GM23338 (cell line): Measurements from ENCODE around the gene APBB1IP. TPM values are rescaled to one million over a fixed set of nuclear protein-coding genes. Genes with fewer than 3 reads are reported as not detected.

ENCODE experiments used
- ATAC-seq: fragments of 200-7000 bp; cut with Tn5 transposase; 3 replicates; pipeline ENCODE4 v1.9.1; 2020
- DNase-seq: peaks from one replicate; pipeline ENCODE4 v3.0.0-alpha.2; 2015; ENCODE audit warnings: low spot score
- H2AFZ ChIP-seq: fragments of 200-600 bp; sonication (generic); 2 replicates; pipeline ENCODE4 v1.8.0; 2016; ENCODE audit warnings: antibody characterized with exemption, mild to moderate bottlenecking, moderate library complexity
- H3F3A ChIP-seq: fragments of 200-600 bp; sonication (generic); replicated peaks from 2 replicates; pipeline ENCODE4 v1.8.0; 2017; ENCODE audit warnings: antibody characterized with exemption, mixed run types, low read depth
- H3K27ac ChIP-seq: fragments of 200-600 bp; sonication (generic); 2 replicates; pipeline ENCODE4 v1.6.1; 2016; ENCODE audit warnings: low read depth
- H3K27me3 ChIP-seq: fragments of 200-600 bp; sonication (generic); 2 replicates; pipeline ENCODE4 v1.8.0; 2016; ENCODE audit warnings: mild to moderate bottlenecking, mixed run types, moderate library complexity; ENCODE audit not compliant: insufficient read depth
- H3K36me3 ChIP-seq: fragments of 200-600 bp; sonication (generic); 2 replicates; pipeline ENCODE4 v1.8.0; 2016; ENCODE audit warnings: mild to moderate bottlenecking; ENCODE audit not compliant: insufficient read depth
- H3K4me1 ChIP-seq: fragments of 200-600 bp; sonication (generic); 2 replicates; pipeline ENCODE4 v1.8.0; 2016; ENCODE audit warnings: mild to moderate bottlenecking, moderate library complexity; ENCODE audit not compliant: insufficient read depth
- H3K4me2 ChIP-seq: fragments of 200-600 bp; sonication (generic); 2 replicates; pipeline ENCODE4 v1.7.1; 2017; ENCODE audit warnings: mixed run types
- H3K4me3 ChIP-seq: fragments of 200-600 bp; sonication (generic); 2 replicates; pipeline ENCODE4 v1.6.1; 2016; ENCODE audit warnings: mixed run types
- H3K79me2 ChIP-seq: fragments of 200-600 bp; sonication (generic); replicated peaks from 2 replicates; pipeline ENCODE4 v1.8.0; 2017; ENCODE audit warnings: mild to moderate bottlenecking; ENCODE audit not compliant: insufficient read depth
- H3K9me2 ChIP-seq: fragments of 200-600 bp; sonication (generic); 2 replicates; pipeline ENCODE4 v1.8.0; 2017; ENCODE audit not compliant: insufficient read depth
- H4K20me1 ChIP-seq: fragments of 200-600 bp; sonication (generic); replicated peaks from 2 replicates; pipeline ENCODE4 v1.8.0; 2017; ENCODE audit warnings: mild to moderate bottlenecking; ENCODE audit not compliant: insufficient read depth
- H3K27ac Mint-ChIP-seq: 2 replicates; pipeline ENCODE4 v1.8.0; 2020; ENCODE audit warnings: inconsistent platforms, mild to moderate bottlenecking, moderate library complexity, mixed read lengths
- H3K27me3 Mint-ChIP-seq: 3 replicates; pipeline ENCODE4 v1.8.0; 2022; ENCODE audit warnings: low read depth, mild to moderate bottlenecking, moderate library complexity, mixed read lengths, inconsistent platforms; ENCODE audit not compliant: insufficient read depth, poor library complexity
- H3K36me3 Mint-ChIP-seq: 3 replicates; pipeline ENCODE4 v1.8.0; 2021; ENCODE audit warnings: low read depth, mild to moderate bottlenecking, inconsistent platforms, moderate library complexity, mixed read lengths
- H3K4me1 Mint-ChIP-seq: 3 replicates; pipeline ENCODE4 v1.8.0; 2020; ENCODE audit warnings: mild to moderate bottlenecking, inconsistent platforms, mixed read lengths
- H3K4me3 Mint-ChIP-seq: 3 replicates; pipeline ENCODE4 v1.8.0; 2021; ENCODE audit warnings: moderate library complexity, mild to moderate bottlenecking, inconsistent platforms, mixed read lengths
- H3K9me3 Mint-ChIP-seq: 3 replicates; pipeline ENCODE4 v1.8.0; 2020; ENCODE audit warnings: moderate library complexity, mild to moderate bottlenecking, inconsistent platforms, mixed read lengths
- CREB1 ChIP-seq: fragments of 250-450 bp; sonication (Bioruptor Pico); IDR thresholded peaks from 2 replicates; pipeline ENCODE4 v1.5.0; 2020; ENCODE audit warnings: low read depth, mild to moderate bottlenecking, moderate library complexity
- ETS1 ChIP-seq: IDR thresholded peaks from 2 replicates; pipeline ENCODE4 v1.6.1; 2016; ENCODE audit warnings: antibody characterized with exemption
- EZH2 ChIP-seq: fragments of 200-600 bp; sonication (generic); IDR thresholded peaks from one replicate; pipeline ENCODE4 v1.8.0; 2017; ENCODE audit warnings: antibody characterized with exemption, mild to moderate bottlenecking, low read depth; ENCODE audit not compliant: unreplicated experiment
- EZH2phosphoT487 ChIP-seq: fragments of 200-600 bp; sonication (generic); IDR thresholded peaks from one replicate; pipeline ENCODE4 v1.8.1; 2018; ENCODE audit warnings: antibody characterized with exemption; ENCODE audit not compliant: unreplicated experiment
- JUNB ChIP-seq: IDR thresholded peaks from one replicate; pipeline ENCODE4 v1.6.1; 2016; ENCODE audit warnings: antibody characterized with exemption; ENCODE audit not compliant: unreplicated experiment
- NANOG ChIP-seq: IDR thresholded peaks from 2 replicates; pipeline ENCODE4 v1.6.1; 2016; ENCODE audit warnings: antibody characterized with exemption, borderline replicate concordance
- POLR2AphosphoS5 ChIP-seq: IDR thresholded peaks from 2 replicates; pipeline ENCODE4 v1.6.1; 2016; ENCODE audit warnings: antibody characterized with exemption, low read depth
- REST ChIP-seq: IDR thresholded peaks from one replicate; pipeline ENCODE4 v1.6.1; 2018; ENCODE audit warnings: antibody characterized with exemption; ENCODE audit not compliant: unreplicated experiment
- STAT1 ChIP-seq: IDR thresholded peaks from one replicate; pipeline ENCODE4 v1.6.1; 2016; ENCODE audit warnings: antibody characterized with exemption; ENCODE audit not compliant: unreplicated experiment
- ZNF114 ChIP-seq: fragments of 250-450 bp; sonication (Bioruptor Pico); IDR thresholded peaks from 2 replicates; pipeline ENCODE4 v1.5.0; 2020; ENCODE audit warnings: mild to moderate bottlenecking, moderate library complexity
- ZNF331 ChIP-seq: fragments of 250-450 bp; sonication (Bioruptor Pico); IDR thresholded peaks from 2 replicates; pipeline ENCODE4 v1.5.0; 2020; ENCODE audit warnings: low read depth, mild to moderate bottlenecking, moderate library complexity
- ZNF462 ChIP-seq: fragments of 250-450 bp; sonication (Bioruptor Pico); IDR thresholded peaks from 2 replicates; pipeline ENCODE4 v1.5.0; 2020; ENCODE audit warnings: mild to moderate bottlenecking, moderate library complexity
- polyA plus RNA-seq: library from polyadenylated mRNA; unstranded; fragments of >200 nt; fragmentation: Nextera tagmentation; extraction: Ambion mirVana; gene quantifications from 2 replicates; pipeline ENCODE4 v1.2.1, GENCODE V29; 2016
- total RNA-seq: library from RNA; depleted of rRNA; stranded (reverse); fragments of >200 nt; shearing (Covaris generic); gene quantifications from 2 replicates; pipeline ENCODE4 v1.2.3, GENCODE V29; 2014
- TF ChIP-seq, protein P1 (sequence below), 2 experiments: fragments of 200-600 bp in 1 of 2; sonication (generic) in 1 of 2; conservative IDR thresholded peaks; 2 replicates each; pipeline versions ENCODE4 v1.5.1 to v1.6.1; 2016 to 2017; ENCODE audit warnings: antibody characterized with exemption in 2 of 2, low read depth in 2 of 2, mild to moderate bottlenecking in 2 of 2, moderate library complexity in 1 of 2

The APBB1IP gene
- total and polyA plus RNA-seq, 2 experiments from 2014 or later, result 0.14 to 0.16 TPM

GRCh38 chr10:26488344-26488743 lies 50.2 kb downstream of the APBB1IP start:
- Histone ChIP-seq H2AFZ (no peak overlapping the region), H3K27ac (no peak overlapping the region), H3K79me2 (no peaks in the 10 kb centered on the region), H3K4me1 (no peaks in the 10 kb centered on the region), H3K9me2 (no peaks in the 10 kb centered on the region), H3F3A (no peaks in the 10 kb centered on the region), H3K27me3 (no peaks in the 10 kb centered on the region), H4K20me1 (no peaks in the 10 kb centered on the region), H3K4me2 (no peak overlapping the region), H3K4me3 (no peak overlapping the region), H3K36me3 (no peaks in the 10 kb centered on the region)
- DNase-seq (no peak), ATAC-seq (no peak)
- TF ChIP-seq REST (no peak), JUNB (no peak), POLR2AphosphoS5 (no peak), CREB1 (CRISPR knock-in tag) (no peak), ZNF462 (CRISPR knock-in tag) (no peak), EZH2phosphoT487 (no peak), STAT1 (no peak), ZNF114 (CRISPR knock-in tag) (no peak), ETS1 (no peak), ZNF331 (no peak), NANOG (no peak), EZH2 (no peak)
- TF ChIP-seq, protein P1, sequence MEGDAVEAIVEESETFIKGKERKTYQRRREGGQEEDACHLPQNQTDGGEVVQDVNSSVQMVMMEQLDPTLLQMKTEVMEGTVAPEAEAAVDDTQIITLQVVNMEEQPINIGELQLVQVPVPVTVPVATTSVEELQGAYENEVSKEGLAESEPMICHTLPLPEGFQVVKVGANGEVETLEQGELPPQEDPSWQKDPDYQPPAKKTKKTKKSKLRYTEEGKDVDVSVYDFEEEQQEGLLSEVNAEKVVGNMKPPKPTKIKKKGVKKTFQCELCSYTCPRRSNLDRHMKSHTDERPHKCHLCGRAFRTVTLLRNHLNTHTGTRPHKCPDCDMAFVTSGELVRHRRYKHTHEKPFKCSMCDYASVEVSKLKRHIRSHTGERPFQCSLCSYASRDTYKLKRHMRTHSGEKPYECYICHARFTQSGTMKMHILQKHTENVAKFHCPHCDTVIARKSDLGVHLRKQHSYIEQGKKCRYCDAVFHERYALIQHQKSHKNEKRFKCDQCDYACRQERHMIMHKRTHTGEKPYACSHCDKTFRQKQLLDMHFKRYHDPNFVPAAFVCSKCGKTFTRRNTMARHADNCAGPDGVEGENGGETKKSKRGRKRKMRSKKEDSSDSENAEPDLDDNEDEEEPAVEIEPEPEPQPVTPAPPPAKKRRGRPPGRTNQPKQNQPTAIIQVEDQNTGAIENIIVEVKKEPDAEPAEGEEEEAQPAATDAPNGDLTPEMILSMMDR (conservative IDR thresholded peaks at IDR 0.05; ENCODE audit: low read depth in 2 of 2), result no peak
- no peak overlapping the region for H3K4me3 Mint-ChIP-seq
- peaks cover 3% of the 10 kb centered on the region; the same call in 2 of the 3 replicates for H3K4me1 Mint-ChIP-seq
- H3K27me3 Mint-ChIP-seq, result no peaks in the 10 kb centered on the region
- H3K27ac Mint-ChIP-seq, result no peak overlapping the region
- peaks cover 13% of the 10 kb centered on the region for H3K36me3 Mint-ChIP-seq
- H3K9me3 Mint-ChIP-seq, result peaks cover 15% of the 10 kb centered on the region
